Fibroblast of skin of left quadriceps (primary cell): ENCODE data around the gene RCSD1.
A peak's percentile ranks its signal among the peaks of the same experiment; 100 is the strongest.
"Not testable (repeated sequence)": the region's sequence is repeated elsewhere in the genome, so short reads cannot be mapped to it uniquely, and the experiment has no call there.

Experiments
- DNase-seq, 2 experiments: peaks; one replicate each; pipeline ENCODE4 v3.0.0-alpha.2; 2013; ENCODE audit warnings: low read depth in 2 of 2

RCSD1 gene

GRCh38 chr1:167742392-167743057, 112.5 kb downstream of the RCSD1 start:
- not testable (repeated sequence) for DNase-seq

GRCh38 chr1:167744901-167745300, 114.9 kb downstream of the RCSD1 start:
- no peak for DNase-seq

- no peak for DNase-seq
These were observed 116.1 kb downstream of the RCSD1 start for GRCh38 chr1:167746013-167746672.

- no peak for DNase-seq
These were observed 117.1 kb downstream of the RCSD1 start for GRCh38 chr1:167746988-167747655.

- DNase-seq = no peak
These were observed 118.0 kb downstream of the RCSD1 start for GRCh38 chr1:167747988-167748387.

- peak; percentile 36 to 39 for DNase-seq
These were observed 118.9 kb downstream of the RCSD1 start for GRCh38 chr1:167748906-167749305.

GRCh38 chr1:167749741-167750140, 119.7 kb downstream of the RCSD1 start:
- DNase-seq = no peak

GRCh38 chr1:167750641-167751040, 120.6 kb downstream of the RCSD1 start:
- DNase-seq = no peak

GRCh38 chr1:167751676-167752075, 121.6 kb downstream of the RCSD1 start:
- DNase-seq = no peak

GRCh38 chr1:167752219-167752985, 122.4 kb downstream of the RCSD1 start:
- DNase-seq = no peak

- DNase-seq = no peak
These were observed 125.6 kb downstream of the RCSD1 start for GRCh38 chr1:167755654-167756053.
